ENCODE results near the gene CCDC158.
A peak's percentile ranks its signal among the peaks of the same experiment; 100 is the strongest.
"Not testable (repeated sequence)": the region's sequence is repeated elsewhere in the genome, so short reads cannot be mapped to it uniquely, and the experiment has no call there.

Gene CCDC158

GRCh38 chr4:76364763-76365162 is 56.2 kb downstream of the CCDC158 start:
- no peak for DNase-seq

GRCh38 chr4:76363556-76364290 is 57.2 kb downstream of the CCDC158 start:
- no peak for DNase-seq

- no peak for DNase-seq
These were observed 59.1 kb downstream of the CCDC158 start for GRCh38 chr4:76361689-76362412.

GRCh38 chr4:76359881-76360466 is 61.0 kb downstream of the CCDC158 start:
- DNase-seq: not testable (repeated sequence)

GRCh38 chr4:76357981-76358380 is 63.0 kb downstream of the CCDC158 start:
- no peak for DNase-seq

- no peak for DNase-seq
These were observed 66.1 kb downstream of the CCDC158 start for GRCh38 chr4:76354517-76355473.

- no peak for DNase-seq
These were observed 78.1 kb downstream of the CCDC158 start for GRCh38 chr4:76342803-76343202.

- peak; percentile 27 for DNase-seq
These were observed 78.8 kb downstream of the CCDC158 start for GRCh38 chr4:76342191-76342590.

GRCh38 chr4:76341063-76341462 is 79.9 kb downstream of the CCDC158 start:
- DNase-seq: no peak

- DNase-seq: no peak
These were observed 81.6 kb downstream of the CCDC158 start for GRCh38 chr4:76339364-76339763.

- no peak for DNase-seq
These were observed 86.1 kb downstream of the CCDC158 start for GRCh38 chr4:76334885-76335284.

GRCh38 chr4:76326515-76326914 is 94.4 kb downstream of the CCDC158 start:
- DNase-seq: no peak

- DNase-seq: no peak
These were observed 95.9 kb downstream of the CCDC158 start for GRCh38 chr4:76325072-76325471.

- DNase-seq: no peak
These were observed 98.7 kb downstream of the CCDC158 start for GRCh38 chr4:76322236-76322635.

GRCh38 chr4:76316131-76316530 is 104.8 kb downstream of the CCDC158 start:
- no peak for DNase-seq

GRCh38 chr4:76315267-76315918 is 105.5 kb downstream of the CCDC158 start:
- DNase-seq: no peak

- DNase-seq: no peak
These were observed 107.4 kb downstream of the CCDC158 start for GRCh38 chr4:76313547-76313946.

GRCh38 chr4:76312457-76312856 is 108.5 kb downstream of the CCDC158 start:
- no peak for DNase-seq

GRCh38 chr4:76311896-76312331 is 109.0 kb downstream of the CCDC158 start:
- DNase-seq: no peak

- DNase-seq: no peak
These were observed 110.3 kb downstream of the CCDC158 start for GRCh38 chr4:76310683-76311082.

- DNase-seq: no peak
These were observed 110.9 kb downstream of the CCDC158 start for GRCh38 chr4:76309939-76310550.

GRCh38 chr4:76308548-76308947 is 112.4 kb downstream of the CCDC158 start:
- peak; percentile 11 for DNase-seq

Measured in NCI-H510A (cell line).